NCI-H1694 (cell line): ENCODE results near the gene PTGER2.

Source experiments
- DNase-seq: peaks from one replicate; lab custom pipeline; 2025; lab: John Stamatoyannopoulos, UW

Gene PTGER2

DNA sequence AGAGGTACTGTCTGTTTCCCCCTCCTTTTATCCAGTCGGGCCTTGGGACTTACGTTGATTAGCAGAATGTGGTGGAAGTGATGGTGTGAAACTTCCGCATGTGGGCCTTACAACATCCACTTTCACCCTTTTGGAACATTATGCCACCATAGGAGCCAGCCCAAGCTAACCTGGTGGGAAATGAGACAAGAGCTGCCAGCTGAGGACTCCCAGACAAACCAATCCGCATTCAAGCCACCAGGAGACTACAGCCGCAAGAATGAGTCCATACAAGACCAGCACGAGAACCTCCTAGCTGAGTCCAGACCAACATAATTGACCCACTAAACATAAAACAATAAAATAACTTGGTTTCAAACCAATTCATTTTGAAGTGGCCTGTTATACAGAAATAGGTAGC, 9.1 kb upstream of the PTGER2 start:
- DNase-seq, result no peak

DNA sequence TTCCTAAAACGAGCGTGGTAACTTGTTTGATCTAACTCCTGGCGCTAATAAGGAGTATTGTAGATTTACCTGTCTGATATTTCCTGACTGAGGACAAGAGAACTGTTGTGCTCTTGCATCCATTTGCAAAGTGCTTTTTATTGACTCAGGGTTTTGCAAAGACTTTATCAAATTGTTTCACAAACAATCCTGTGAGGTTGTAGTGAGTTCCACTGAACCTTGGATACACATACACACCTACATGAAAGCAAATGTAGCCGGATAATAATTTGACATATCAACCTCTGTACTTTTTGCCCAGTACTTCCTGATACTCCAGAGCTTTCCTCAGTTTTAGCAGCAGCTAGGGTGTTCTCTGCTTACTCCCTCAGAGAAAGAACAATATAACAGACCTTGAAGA, 6.7 kb upstream of the PTGER2 start:
- no peak for DNase-seq

DNA sequence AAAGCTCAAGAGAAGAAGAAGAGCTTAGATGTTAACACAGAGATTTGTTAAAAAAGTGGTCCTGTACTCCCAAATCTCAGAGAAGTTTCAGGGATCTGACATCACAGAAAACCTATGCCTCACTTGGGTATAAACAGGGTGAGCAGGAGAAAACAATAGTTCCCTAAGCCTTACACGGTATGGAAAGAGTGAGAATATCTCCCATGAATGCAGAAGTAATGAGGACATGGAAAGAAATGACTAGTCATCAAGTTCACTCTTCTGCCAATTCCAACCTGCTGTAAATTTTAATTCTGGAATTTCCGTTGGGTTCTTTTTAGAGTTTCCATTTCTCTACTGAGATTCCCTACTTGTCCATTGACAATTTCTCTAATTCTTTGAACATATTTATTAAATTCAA, 6.2 kb upstream of the PTGER2 start:
- no peak for DNase-seq

DNA sequence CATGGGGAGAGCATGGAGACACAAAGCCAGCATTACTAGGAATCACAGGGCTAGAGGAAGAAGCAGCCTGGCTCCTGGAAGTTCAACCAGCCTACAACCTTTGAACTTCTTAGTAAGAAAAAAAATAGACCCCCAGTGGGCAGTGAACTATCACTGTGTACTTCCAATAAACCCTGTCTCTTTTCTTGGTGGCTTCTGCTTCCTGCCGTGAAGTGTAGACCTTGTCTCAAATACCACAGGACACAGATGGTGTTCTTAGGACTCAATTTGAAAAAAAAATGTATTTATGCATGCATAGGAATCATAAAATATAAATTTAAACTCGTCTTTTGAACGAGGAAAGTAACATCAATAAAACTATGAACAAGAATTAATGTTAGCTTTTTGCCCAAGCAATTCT, 3.6 kb upstream of the PTGER2 start:
- DNase-seq, result no peak

DNA sequence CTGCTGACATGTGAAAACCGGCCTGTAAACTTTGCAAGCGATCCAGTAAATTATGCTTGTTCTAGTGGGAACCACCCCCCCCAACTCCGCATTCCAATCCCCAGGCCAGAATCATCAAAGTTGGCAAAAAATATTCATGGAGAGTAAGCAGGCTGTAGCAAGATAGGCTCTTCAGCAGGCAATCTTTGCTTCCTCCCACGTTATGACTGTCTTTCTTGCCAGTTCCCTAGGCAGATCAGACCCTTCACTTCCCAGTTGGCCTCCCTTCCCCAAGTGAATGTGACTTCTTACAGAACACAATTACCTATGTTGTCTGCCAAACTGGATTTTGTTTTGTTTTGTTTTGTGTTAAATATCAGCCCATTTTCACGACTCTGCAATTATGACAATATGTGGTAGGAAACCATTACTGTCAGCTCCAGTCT, 1.2 kb upstream of the PTGER2 start:
- no peak for DNase-seq

DNA sequence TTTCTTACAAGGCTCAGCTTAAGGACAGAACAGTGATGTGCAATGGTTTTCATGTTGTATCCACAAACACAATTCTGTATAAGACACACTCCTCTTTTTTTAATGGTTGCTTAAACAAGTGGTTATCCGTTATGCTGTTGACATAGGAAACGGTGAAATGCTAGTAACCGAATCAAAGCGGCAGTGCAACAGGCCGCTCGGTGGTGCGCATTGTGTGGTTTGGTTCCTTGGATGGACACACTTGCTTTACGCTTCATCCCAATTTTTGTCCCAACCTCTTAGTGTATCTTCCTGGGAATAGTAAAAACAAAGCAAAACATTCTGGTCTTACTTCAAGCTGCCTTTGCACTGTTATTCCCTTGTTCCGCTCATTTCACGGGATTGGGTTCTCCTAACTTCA, 650 bp upstream of the PTGER2 start:
- no peak for DNase-seq

DNA sequence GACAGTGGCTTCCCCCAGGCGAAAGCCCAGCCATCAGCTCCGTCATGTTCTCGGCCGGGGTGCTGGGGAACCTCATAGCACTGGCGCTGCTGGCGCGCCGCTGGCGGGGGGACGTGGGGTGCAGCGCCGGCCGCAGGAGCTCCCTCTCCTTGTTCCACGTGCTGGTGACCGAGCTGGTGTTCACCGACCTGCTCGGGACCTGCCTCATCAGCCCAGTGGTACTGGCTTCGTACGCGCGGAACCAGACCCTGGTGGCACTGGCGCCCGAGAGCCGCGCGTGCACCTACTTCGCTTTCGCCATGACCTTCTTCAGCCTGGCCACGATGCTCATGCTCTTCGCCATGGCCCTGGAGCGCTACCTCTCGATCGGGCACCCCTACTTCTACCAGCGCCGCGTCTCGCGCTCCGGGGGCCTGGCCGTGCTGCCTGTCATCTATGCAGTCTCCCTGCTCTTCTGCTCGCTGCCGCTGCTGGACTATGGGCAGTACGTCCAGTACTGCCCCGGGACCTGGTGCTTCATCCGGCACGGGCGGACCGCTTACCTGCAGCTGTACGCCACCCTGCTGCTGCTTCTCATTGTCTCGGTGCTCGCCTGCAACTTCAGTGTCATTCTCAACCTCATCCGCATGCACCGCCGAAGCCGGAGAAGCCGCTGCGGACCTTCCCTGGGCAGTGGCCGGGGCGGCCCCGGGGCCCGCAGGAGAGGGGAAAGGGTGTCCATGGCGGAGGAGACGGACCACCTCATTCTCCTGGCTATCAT, 663 bp downstream of the PTGER2 start:
- DNase-seq, result no peak

DNA sequence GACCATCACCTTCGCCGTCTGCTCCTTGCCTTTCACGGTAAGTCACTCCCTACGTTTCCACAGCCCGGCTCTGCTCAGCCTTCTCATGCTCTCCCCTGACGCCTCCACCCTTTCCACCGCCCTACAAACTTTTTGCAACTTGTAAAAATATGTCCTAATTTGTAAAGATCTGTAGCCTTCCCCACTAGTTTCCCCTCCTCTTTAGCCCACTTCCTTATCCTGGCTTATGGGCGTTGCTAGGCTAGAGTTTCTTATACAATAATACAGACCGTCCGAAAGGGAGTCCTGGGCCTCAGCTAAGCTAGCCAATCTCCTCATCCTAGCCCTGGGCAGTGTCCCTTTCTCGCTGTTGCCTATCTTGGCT, 1.2 kb downstream of the PTGER2 start:
- no peak for DNase-seq

DNA sequence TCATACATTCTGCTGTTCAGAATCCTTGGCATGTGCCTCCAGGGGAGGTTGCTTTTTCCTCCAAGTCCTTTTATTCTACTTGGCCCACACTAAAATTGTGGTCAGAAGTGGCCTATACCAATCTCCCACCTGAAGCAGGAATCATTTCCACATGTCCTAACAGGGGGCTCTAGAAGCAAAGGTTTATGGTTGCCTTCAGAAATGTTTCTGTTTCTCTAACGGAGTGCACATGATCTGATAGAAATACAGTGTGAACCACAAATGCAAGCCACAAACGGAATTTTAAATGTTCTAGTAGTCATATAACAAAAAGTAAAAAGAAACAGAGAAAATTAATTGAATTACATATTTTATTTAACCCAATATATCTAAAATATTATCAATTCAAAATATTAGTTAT, 4.0 kb downstream of the PTGER2 start:
- no peak for DNase-seq

DNA sequence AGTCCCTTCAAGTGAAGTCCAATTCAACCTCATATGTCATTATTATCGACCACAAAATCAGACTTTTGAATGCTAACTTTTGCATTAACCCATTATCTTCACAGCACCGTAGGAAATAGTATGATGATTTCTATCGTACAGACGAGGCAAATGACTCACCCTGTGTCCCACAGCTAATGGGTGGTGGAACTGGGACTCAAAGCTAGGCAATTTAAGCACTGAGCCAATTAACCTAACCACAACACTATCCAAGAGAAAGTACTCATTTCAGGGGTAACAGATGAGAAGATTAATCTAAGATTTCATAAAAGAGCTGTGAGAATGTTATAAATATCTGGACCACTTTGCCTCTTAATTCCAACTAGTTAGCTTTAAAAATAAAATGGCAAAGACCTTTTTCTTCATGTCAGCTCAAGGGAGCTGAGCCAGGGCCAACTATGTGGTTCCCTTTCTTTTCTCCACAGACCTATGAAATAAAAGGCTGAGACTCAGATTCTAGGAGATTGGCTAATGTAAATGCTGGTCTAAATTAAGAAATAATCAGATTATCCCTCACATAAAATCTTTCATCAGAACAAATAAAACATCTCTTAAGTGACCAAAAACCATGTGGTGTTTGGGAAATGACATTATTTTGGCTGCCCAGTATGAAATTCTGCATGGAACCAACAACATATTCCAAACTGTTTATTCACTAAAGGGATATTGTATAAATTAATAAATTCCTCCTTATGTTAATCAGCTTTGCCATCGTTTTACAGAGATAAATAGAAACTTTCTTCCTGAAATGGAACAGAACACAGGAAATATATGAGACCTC, 4.9 kb downstream of the PTGER2 start:
- no peak for DNase-seq

DNA sequence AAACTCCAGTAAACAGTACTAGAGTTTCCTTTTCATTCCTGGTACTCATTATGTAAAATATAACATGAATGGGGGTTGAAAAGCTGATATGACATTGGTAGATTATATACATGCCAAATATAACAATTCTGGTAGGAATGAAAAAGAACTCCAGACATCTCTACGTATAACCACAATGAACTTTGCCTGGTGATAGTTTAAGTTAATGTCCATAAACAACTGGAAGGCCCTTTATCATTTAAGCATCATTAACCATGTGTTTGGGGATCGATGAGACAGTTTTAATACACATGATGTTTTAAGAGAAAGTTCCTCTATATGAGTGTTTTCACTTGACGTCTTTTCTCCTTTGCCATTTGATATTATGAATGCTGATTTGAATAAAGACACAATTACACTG, 5.8 kb downstream of the PTGER2 start:
- no peak for DNase-seq

DNA sequence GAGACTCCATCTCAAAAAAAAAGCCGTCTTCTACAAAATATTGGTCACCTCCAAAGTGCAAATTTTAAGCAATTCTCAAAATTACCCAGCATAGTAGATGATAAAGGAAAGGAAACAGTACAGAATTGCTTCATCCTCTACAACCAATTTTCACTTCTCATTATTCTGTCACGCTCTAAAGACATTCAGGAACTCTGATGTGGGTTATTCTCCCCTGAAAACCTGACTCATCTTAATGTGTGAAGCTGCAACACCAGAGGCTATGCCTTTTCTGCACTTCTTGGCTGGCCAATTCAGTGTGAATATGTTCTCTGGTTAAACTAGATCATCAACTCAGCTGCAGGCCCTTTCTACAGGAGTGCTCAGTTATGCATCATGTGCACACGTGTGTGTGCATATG, 11.0 kb downstream of the PTGER2 start:
- DNase-seq, result no peak

DNA sequence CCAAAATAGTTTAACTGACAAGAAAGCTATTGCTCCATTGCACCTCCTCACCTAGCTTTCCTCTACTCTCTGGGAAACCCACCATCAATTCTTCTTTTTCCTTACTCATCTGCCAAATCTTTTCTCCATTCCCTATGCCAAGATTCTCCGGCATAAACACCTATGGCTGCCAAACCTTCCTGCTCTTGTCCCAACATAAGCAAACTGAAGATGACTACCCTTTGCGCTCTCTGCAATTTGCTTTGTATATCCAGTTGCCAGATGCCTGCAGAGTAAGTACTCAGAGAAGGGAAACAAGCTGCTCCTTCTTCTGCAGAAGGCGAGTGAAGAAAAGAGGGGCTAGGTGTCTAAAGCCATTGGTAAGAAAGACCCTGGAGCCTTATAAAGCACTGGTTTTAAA, 11.5 kb downstream of the PTGER2 start:
- DNase-seq, result no peak

DNA sequence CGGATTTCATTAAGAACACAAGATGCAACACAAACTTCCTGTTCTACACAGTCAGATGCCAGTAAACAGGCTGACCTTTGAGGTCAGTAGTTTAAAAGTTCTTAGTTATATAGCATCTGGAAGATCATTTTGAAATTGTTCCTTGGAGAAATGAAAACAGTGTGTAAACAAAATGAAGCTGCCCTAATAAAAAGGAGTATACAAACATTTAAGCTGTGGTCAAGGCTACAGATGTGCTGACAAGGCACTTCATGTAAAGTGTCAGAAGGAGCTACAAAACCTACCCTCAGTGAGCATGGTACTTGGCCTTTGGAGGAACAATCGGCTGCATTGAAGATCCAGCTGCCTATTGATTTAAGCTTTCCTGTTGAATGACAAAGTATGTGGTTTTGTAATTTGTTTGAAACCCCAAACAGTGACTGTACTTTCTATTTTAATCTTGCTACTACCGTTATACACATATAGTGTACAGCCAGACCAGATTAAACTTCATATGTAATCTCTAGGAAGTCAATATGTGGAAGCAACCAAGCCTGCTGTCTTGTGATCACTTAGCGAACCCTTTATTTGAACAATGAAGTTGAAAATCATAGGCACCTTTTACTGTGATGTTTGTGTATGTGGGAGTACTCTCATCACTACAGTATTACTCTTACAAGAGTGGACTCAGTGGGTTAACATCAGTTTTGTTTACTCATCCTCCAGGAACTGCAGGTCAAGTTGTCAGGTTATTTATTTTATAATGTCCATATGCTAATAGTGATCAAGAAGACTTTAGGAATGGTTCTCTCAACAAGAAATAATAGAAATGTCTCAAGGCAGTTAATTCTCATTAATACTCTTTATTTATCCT, 13.5 kb downstream of the PTGER2 start:
- DNase-seq, result no peak

DNA sequence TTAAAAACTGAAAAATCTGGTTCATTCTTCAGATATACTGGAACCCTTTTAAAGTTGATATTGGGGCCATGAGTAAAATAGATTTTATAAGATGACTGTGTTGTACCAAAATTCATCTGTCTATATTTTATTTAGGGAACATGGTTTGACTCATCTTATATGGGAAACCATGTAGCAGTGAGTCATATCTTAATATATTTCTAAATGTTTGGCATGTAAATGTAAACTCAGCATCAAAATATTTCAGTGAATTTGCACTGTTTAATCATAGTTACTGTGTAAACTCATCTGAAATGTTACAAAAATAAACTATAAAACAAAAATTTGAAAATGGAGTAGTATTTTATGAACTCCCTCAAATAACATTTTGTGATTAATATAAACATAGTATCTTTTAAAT, 14.2 kb downstream of the PTGER2 start:
- no peak for DNase-seq

DNA sequence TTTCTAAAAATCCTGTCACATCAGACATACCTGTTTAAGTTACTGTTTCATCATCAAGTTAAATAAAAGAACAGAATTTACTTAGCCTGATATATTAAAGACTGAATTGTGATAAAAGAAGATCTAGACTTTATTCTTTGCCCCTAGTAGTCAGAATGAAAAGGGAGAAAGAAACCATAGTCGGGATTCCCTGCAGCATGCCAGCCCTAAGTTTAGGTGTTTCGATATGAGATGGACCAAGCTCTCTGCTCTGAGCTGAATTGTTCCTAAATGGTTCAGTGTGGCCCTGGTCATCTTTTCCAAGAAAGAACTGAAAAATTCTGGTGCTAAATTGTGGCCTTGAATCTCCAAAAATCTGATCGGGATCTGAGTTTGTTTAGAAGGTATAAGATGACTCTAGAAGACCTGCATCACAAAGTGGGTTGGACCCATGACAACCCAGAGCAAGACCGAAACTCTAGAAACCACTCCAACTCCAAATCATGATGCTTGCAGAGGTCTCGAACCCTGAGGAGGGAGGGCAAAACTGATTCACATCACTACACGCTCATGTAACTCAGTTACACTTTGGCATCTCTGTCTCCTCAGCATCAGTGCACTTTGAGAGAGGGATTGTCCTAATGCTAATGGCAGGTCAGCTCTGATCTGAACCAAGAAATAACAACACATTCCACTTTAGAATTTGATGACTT, 15.7 kb downstream of the PTGER2 start:
- DNase-seq, result no peak

DNA sequence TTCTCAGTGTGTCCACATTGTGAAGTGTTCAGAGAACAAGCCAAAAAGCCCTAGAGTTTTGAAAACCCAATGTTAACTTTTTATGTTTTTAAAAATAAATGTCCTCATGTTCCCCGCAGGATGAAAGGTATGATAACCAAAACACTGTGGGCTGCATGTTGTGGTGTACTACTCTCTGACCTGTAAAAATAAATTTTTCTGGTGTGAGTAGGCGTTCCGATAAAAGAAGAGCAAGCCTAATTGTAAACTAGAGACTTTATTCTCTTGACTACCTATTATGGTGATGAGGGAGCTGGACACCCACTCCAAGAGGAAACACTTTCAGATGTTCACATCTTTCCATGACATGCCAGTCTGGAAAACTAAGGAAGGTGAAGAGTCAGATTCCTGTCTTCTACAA, 18.2 kb downstream of the PTGER2 start:
- DNase-seq, result no peak

DNA sequence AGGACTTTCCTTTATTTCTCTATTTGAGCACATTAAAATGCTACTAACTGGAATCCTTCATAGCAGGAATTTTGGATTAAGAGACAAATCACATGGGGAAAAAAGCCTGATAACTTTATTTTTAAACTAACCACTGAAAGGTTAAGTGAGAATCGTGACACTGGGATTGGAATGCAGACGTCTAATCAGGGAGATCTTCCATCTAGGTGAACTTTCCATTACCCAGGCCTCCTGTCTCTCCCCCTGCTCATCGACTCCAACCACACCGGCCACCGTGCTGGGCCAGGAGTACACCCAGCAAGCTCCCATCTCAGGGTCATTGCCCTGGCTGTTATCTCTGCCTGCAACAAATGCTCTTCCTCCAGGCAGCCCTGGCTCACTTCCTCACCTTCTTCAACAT, 19.0 kb downstream of the PTGER2 start:
- DNase-seq, result no peak

DNA sequence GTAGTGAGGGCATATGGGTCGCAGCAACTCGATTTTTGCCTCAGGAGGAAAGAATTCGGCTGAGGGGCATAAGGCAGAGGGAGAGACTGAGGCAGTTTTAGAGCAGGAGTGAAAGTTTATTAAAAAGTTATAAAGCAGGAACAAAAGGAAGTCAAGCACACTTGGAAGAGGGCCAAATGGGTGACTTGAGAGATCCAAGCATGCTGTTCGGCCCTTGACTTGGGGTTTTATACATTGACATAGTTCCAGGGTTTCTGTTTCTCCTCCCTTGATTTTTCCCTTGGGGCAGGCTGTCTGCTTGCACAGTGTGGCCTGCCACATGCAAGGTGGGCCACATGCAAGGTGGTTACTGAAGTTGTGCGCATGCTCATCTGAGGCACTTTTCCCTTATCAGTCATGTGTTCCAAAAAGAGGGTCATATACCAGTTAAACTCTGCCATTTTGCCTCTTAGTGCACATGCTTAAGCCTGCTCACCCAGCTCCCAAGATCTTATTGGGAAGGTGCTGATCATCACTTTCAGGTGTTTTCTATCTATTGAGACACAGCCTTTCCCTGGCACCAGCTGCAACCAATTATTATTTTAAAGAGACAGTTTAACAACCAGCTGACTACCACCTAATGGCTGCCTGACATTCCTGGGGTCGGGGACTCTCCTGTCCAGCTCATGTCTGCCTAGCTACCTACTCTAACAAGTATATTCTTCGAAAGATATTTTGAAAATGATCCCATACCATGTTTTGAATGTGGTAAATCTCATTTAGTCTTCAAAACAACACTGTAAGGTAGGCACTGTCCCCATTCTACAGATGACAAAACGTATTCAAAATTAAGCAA, 19.9 kb downstream of the PTGER2 start:
- no peak for DNase-seq

DNA sequence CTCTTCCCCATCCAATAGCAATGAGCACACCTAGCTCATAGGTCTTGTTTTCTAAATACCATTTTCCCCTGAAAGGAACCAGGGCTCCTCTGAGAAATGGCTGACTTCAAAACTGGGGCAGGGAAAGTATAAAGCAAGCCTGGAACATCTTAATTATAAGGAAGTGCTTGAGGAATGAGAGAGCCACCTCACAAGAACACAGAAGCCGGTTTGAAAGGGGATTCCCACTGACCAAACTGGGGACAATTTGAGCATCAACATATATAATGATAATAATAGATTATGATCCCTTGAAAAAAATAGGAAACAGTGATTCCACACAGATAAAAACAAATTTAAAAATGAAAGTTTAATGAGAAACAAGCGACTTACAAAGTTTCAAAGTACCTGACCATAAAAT, 22.1 kb downstream of the PTGER2 start:
- DNase-seq, result no peak

DNA sequence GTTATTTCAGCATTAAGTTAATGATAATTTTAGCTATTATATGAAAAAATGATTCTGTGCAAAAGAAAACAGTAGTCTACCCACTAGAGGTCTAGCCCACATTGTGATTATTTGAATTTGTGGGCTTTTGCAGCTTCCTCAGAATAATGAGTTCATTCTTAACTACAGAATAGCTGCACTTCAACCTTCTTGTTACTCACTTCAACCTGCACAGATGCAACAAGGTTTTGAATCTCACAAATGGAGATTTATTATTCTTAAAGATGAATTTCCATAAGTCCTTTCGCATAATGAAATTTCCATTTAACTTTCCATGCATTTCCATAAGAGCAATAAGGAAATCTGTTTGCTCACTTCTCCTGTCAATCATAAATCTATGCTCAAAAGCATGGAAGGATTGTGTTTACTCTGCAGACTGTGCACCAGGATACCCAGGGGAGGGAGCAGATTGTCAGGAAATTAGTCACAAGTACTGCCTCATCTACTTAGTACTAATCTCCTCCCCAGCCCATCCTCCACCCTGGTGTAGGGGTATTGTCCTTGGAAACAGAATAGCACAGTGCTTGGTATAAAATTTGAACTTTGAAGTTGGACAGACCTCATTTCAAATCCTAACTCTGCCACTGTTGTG, 24.1 kb downstream of the PTGER2 start:
- peak; percentile 6 for DNase-seq
